GM21529 (cell line): ENCODE data around the gene NECAP2.

Experiments used
- ATAC-seq: cut with Tn5 transposase; IDR thresholded peaks from one replicate; pipeline ENCODE4 v1.9.1; 2021; ENCODE audit not compliant: unreplicated experiment

The NECAP2 gene, protein sequence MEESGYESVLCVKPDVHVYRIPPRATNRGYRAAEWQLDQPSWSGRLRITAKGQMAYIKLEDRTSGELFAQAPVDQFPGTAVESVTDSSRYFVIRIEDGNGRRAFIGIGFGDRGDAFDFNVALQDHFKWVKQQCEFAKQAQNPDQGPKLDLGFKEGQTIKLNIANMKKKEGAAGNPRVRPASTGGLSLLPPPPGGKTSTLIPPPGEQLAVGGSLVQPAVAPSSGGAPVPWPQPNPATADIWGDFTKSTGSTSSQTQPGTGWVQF

DNA sequence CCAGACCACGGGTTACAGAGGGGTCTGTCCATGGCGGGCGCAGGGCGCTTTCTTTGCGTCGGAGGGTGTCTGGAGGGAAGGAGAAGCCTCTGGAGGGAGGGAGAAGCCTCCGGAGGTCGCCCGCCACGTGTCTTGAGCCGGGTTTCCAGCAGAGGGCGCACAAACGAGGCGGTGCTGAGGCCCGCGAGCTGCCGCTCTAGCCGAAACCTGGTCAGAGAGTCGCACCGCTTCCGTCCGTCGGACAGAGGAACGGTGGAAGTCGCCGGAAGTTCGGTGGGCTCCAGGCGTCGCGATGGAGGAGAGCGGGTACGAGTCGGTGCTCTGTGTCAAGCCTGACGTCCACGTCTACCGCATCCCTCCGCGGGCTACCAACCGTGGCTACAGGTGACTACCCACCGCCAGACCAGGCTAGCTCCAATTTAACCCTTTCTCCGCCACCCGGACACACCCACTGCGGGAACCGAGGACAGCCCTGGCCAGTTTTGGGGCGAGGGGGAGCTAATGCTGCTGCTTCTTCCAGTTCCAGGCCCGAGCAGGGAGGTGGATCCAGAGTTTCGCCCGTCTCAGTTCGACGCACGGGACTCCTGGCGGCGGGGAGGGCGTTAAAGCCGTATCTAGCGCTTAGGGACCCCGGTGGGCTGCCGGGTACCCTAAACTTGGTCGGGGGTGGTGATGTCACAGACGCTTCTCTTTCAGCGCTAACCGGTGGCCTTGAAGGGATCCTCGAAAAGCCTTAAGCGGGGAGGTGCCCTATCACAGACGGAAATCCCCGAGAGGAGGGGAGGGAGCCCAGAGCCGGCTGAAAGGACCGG is at the start of gene NECAP2:
NECAP2 (plus strand) TSS at position 255 of the 812 bp plus-strand sequence; CDS start at position 293, 38 bp downstream.
- peak; percentile 79 for ATAC-seq

DNA sequence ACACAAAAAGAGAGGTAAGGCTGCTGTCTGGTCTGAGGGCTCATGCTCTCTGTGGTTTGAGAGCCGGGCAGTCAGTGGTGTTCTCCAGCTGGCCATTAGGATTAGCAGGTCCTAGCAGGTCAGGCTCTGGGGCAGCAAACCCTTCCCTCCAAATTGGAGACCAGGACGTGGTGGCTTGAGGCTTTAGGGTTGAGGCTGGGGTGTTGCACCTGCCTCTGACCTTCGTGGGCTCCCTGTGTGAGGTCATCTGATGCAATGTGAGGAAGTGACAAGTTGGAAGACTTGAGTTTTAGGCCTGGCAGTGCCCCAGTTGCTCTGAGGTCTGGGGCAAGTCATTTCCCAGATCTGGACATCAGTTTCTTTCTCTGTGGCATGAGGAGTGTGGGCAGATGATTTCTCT is 49.1 kb upstream of the NECAP2 start:
- ATAC-seq: no peak

DNA sequence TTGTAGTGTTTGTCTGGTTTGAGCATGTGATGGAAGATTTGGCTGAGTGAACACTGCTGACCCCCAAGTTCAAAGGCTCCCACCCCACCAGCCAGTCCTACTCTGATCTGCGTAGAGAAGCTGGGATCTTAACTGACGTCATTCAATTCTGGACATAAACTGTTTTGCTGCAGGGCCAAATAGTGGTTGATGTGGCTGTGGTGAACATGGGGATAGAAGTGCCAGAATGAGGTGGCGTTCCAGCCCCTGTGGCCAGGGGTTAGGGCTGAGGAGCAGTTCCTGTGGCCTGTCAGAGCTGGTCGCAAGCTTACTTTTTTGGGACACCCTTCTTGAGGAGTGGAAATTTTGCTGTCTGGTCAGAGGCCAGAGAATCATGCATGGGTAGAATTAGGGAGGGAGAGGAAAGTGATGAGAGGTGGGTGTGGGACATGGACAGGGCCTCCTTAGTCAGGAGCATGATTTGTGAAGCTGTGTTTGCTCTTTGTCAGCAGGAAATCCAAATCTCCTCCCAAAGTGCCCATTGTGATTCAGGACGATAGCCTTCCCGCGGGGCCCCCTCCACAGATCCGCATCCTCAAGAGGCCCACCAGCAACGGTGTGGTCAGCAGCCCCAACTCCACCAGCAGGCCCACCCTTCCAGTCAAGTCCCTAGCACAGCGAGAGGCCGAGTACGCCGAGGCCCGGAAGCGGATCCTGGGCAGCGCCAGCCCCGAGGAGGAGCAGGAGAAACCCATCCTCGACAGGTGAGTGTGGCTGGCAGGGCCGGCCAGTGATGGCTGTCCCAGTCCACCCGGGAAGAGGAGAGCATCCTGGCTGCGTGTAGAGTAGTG is 47.6 kb upstream of the NECAP2 start:
- ATAC-seq: no peak

DNA sequence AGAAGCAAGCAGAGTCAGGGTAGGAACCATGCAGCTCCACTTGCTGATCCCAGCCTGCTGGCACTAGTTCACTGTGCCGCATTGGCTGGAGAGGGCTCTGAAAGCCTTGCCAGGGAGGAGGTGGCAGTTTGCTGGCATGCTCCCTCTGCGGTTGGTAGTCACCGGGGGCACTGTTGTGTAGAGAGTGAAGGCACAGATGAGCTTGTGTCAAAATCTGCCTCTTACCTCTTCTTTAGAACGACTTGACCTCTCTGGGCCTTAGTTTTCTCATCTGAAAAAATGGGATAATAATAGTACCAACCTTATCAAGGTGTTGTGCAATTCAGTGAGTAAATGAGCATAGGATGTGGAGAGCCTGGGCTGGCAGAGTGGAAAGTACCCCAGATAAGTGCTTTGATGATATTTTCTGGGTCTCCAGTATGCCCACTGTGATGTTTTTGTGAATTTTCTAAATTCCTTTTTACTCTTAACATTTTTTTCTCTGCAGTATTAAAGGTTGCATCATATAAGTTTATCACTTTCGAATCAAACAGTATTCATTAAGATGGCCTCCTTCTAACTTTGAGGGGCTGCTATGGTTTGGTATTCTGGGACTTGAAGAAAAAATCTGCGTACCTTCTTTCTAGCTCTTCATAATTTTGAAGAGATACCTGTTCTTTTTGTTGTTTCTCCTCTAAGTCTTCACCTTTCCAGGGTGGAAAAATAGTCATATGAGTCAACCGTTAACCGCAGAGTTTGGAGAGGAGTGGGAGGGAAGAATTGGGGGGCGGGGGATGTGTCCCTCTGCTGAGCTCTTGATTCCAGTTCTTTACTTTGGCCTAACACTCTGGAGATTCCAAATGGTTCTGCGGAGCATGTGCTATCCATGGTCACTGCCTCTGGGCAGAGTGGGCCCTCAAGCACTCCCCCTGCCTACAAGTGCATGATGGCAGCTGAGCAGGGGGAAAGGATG is 46.7 kb upstream of the NECAP2 start:
- ATAC-seq: no peak

DNA sequence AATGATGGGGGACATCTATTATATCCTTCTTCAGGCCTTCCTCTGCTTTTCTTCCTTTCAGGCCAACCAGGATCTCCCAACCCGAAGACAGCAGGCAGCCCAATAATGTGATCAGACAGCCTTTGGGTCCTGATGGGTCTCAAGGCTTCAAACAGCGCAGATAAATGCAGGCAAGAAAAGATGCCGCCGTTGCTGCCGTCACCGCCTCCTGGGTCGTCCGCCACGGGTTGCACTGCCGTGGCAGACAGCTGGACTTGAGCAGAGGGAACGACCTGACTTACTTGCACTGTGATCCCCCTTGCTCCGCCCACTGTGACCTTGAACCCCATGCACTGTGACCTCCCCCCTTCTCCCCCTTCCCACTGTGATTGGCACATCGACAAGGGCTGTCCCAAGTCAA is 45.5 kb upstream of the NECAP2 start:
- ATAC-seq: no peak

DNA sequence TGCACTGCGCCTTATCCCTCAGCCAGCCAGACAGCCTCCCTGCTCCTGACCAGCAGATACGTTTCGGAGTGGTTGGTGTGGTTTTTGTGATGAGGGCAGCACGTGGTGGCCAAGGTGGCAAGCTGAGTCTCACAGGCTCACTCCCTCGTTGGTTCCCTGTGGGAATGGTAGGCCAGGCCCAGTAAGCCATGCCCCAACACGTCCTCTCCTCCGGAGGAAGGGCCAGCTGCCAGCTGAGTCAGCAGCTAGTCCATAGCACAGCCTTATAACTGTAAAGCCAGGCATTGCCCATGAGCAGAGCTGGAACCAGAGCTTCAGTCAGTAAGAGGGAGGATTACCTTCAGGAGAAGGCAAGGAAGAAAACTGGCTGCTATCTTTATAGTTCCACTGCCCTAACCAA is 43.9 kb upstream of the NECAP2 start:
- no peak for ATAC-seq

DNA sequence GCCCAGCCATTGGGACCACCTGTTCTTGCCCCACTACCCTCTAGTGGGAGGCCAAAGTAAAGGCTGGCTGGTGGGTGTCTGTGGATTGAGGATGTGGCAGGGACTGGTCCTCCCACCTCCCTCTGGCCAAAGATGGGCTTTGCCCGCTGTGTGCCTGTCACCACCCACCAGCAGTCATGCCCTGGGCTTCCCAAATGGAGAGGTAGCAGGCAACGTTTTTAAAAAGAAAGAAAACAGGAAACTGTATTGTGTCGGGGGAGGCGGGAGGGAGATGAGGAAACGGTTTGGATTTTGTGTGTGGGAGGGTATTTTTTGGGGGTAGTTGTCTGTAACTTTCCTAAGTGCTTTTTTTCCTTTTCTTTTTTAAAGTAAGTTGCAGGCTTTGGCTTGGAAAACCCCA is 43.4 kb upstream of the NECAP2 start:
- no peak for ATAC-seq

DNA sequence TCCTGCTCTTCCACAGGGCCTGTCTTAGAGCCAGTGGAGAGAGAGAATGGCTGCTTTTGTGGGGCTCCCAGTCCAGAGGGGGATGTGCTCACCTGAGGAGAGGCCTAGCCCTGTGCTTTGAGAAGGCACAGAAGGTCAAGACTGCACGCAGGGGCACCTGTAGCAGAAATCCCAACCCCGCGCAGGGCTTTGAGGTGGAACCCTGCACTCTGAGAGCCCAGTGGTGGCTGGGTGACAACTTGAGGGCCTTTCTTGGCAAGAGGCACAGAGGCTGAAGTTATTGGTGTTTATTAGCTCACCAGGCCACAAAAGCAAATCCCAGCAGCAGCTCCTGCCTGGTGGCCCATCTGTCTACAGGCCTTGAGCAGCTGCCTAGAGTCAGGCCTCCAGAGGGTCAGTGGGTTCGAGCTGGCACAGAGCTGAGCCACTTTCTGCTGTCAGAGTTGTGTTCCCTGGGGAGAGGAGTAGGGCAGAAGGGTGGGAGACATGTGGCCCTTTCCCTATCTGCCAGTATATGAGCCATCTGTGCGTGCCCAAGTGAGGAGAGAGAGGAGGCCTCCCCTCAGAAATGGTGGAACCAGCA is 42.1 kb upstream of the NECAP2 start:
- ATAC-seq: no peak

DNA sequence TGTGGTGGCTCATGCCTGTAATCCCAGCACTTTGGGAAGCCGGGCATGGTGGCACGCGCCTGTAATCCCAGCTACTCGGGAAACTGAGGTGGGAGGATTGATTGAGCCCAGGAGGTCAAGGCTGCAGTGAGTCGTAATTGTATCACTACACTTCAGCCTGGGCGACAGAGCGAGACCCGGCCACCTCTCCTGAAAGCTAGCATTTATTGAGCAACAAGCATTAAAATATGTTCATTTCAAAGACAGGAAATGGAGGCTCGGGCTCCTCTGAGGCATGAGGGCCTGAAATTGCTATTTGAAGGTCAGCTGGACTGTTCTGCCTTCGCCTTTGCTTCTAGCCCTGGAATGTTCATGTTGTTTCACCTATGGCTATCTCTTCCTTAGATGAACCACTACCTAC is 37.8 kb upstream of the NECAP2 start:
- ATAC-seq: no peak

DNA sequence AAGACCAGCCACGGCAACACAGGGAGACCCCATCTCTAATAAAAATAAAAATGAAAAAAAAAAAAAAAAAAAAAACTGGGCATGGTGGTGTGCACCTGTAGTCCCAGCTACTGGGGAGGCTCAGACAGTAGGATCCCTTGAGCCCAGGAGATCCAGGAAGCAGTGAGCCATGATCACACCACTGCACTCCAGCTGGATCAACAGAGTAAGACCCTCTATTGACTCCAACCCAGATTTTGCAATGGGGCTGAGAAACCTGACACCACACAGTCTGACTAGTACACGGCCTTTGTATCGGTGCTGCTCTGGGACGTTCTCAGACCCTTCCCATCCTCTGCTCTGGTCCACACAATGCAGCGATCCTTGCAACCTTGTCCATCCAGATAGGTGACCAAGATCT is 35.1 kb upstream of the NECAP2 start:
- no peak for ATAC-seq

DNA sequence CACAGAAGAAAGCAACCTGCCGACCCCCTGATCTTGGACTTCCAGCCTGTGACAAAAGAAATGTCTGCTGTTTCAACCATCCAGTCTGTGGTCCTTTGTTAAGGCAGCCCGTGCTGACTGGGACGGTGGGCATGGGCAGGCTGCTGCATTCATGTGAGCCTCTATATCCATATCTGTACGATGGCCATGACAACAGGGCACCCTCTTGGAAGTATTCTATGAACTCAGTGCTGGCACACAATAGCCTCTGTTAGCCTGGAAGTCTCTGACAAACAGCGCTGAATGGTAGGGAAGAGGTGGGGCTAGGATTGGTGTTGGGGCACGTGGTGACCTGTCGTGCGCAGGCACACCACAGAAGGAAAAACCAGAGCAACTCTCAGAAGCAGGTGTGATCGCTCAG is 33.7 kb upstream of the NECAP2 start:
- ATAC-seq: no peak

DNA sequence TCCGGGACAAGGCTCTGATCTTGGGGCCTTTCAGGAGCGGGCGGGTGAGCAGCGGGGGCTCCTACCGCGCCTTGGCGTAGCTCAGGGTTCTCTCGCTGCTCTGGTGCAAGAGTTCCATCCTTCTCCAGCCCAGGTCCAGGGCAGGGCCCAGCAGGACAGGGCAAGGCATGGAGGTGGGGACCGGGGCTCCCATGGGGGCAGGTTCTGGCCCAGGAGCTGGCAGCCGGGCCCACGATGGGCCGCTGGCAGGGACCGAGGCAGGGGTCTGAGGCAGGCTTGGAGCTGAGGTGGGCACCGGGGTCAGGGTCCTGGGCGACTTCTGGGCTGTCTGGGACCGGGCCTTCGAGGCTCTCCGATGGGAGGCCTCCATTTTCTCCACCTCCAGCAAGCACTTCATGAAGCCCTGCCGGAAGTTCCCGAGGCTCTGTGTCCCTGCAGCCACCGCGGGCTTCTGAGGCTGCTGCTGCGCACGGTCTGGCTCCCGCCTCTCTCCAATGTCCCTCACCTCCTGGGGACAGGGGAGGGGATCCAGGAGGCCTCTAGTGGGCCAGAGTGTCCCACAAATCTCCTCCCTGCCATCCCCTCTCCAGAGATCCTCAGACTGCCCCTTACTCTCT is 30.9 kb upstream of the NECAP2 start:
- ATAC-seq: no peak

DNA sequence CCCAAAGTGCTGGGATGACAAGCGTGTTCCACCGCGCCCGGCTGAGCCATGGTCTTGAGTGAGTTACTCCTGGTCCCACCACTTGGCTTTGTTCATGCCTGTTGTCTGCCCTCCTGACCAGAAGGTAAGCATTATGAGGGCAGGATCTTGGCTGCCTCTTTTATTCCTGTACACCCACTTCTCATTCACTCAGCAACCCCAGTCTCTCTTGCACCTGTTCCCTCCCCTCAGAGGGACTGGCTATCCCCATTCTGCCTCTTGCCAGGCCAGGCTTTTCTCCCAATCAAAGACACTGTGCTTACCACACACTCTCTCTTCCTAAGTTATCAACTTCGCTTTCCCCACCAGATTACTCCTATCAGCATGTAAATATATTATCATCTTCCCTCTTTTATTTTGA is 29.7 kb upstream of the NECAP2 start:
- ATAC-seq: no peak

DNA sequence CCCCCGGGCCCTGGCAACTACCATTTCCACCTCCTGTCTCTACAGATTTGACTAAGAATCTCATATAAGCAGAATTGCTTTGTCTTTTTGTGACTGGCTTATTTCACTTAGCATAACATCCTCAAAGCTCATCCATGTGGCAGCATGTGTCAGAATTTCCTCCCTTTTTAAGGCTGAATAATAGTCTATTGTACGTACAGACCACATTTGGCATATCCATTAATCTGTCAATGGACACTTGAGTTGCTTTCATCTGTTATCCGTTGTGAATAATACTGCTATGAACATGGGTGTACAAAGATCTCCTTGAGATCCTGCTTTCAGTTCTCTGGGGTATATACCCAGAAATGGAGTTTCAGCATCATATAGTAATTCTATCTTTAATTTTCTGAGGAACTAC is 27.3 kb upstream of the NECAP2 start:
- no peak for ATAC-seq

DNA sequence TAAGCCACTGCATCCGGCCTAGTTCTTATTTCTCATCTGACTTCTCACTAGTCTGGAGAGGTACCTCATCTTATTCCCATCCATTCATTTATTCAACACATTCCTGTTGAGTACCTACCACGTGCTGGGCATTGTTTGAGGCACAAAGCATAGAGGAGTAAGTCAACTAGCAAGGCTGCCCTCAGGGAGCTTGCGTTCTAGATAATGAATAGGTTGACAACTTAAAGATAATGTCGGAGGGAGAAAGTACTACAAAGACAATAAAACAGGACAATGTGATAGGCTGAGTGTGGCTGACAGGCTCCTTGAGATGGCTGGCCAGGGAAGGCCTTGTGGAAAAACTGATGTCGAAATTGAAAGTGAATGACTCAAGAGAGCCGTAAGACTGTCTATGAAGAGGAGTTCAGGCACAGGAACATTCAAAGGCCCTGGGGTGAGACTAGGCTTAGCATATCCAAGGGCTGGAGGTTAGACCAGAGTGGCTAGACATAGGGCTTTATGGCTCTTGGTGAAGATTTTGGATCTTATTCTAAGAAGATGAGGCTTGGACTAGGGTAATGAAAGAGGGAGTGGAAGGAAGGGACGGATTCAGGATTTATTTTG is 21.6 kb upstream of the NECAP2 start:
- no peak for ATAC-seq

DNA sequence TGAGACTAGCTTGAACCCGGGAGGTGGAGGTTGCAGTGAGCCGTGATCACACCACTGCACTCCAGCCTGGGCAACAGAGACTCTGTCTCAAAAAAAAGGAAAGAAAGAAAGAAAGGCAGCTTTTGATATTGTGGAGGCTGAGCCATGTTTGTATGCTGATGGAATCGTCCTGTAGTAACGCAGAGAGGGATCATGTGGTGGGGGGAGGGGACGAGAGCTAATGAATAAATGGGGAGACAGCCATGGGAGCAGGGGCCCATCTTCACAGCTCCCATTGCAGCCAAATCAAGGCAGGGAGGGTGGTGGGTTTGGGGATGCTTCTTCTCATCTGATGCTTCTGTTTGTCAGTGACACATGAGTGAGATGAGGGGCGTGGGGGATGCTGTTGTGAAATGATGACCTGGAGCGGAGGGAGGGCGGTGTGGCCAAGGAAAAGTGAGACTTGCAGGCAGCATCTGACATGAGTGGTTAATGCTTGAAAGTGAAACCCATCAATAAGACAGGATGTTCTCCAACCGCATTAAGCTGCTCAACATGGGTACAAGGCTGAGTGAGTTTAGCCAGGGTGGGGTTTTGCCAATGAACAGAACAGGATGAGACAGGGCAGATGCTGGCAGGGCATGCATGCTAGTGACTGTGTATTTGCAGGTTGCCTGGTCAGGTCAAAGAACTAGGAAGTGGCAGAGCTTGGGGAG is 20.0 kb upstream of the NECAP2 start:
- peak; percentile 93 for ATAC-seq

DNA sequence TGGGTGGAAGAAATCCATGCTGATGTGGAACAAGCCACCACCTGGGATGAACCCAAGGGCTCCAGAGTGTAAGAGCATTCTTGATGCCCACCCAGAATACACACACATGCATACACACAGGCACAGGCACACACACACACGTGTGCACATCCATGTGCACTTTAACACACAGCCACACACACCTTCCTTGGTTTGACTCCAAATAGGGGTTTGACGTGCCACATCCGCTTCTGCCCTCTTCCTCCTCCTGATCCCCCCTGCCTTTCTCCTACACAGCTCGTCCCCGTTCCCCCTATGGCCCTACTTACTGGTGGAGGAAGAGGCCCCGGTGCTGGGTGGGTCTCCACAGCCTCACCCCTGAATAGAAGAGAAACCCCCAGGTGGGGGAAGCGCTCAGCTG is 19.3 kb upstream of the NECAP2 start:
- ATAC-seq: no peak

DNA sequence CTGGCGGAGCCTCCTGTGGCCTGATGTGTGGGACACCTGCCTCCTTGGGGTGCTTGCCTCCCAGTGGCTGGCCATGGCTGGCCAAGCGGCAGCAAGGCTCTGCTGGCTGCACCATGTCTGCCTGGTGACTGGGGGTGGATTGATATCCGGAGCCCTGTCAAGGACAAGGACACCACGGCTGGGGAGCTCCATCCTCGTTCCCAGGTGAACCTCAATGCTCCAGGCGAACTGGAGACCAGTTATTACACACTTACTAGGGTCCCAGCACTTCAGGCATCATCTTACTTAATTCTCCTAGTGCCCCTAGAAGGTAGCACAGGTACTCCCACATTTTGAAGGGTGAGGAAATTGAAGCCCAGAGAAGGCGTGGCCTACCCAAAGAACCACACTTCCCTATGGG is 18.5 kb upstream of the NECAP2 start:
- ATAC-seq: no peak
